Fibroblast of the aortic adventitia (primary cell): ENCODE results near the gene TMEM39A. TPM values are rescaled to one million over a fixed set of nuclear protein-coding genes. Genes with fewer than 3 reads are reported as not detected.

Experiments used
- DNase-seq: peaks from one replicate; pipeline ENCODE4 v3.0.0-alpha.2; 2010; ENCODE audit warnings: low read depth
- H3K4me3 ChIP-seq: 2 replicates; pipeline ENCODE4 v1.5.1; 2011; ENCODE audit warnings: low read depth, mild to moderate bottlenecking, control low read depth, low read length, moderate library complexity
- CTCF ChIP-seq: IDR thresholded peaks from 2 replicates; pipeline ENCODE4 v1.5.1; 2011; ENCODE audit warnings: mild to moderate bottlenecking, low read length, control low read depth, inconsistent platforms; ENCODE audit not compliant: insufficient read depth
- total RNA-seq: library from RNA; depleted of rRNA; stranded (reverse); fragments of >200 nt; gene quantifications from 2 replicates; pipeline ENCODE4 v1.2.3, GENCODE V29; 2012; ENCODE audit warnings: low replicate concordance

Gene TMEM39A
- total RNA-seq, 1 donor = 56.7 TPM

GRCh38 chr3:119434703-119435102 lies 28.7 kb downstream of the TMEM39A start:
- DNase-seq = no peak
- no peak for TF ChIP-seq CTCF
- no peak overlapping the region for H3K4me3 ChIP-seq

- no peak overlapping the region for H3K4me3 ChIP-seq
- no peak for TF ChIP-seq CTCF
- DNase-seq = no peak
These were observed 29.6 kb downstream of the TMEM39A start for GRCh38 chr3:119433613-119434325.

DNA sequence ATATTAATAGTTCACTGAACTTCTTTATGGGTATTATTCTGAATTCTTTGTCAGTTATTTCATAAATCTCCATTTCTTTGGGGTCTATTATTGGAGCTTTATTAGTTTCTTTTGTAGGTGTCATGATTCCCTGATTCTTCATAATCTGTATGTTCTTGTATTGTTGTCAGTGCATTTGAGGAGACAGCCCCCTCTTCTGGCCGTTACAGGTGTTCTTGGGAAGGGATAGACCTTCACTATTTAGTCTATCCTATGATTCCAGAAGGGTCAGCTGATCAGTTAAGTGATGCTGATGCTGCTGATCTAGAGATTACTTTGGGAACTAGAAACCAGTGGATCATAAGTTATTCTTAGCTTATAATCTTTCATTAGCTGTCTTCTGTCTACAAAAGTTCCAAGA lies 34.9 kb downstream of the TMEM39A start:
- no peak overlapping the region for H3K4me3 ChIP-seq
- no peak for TF ChIP-seq CTCF
- DNase-seq = no peak

DNA sequence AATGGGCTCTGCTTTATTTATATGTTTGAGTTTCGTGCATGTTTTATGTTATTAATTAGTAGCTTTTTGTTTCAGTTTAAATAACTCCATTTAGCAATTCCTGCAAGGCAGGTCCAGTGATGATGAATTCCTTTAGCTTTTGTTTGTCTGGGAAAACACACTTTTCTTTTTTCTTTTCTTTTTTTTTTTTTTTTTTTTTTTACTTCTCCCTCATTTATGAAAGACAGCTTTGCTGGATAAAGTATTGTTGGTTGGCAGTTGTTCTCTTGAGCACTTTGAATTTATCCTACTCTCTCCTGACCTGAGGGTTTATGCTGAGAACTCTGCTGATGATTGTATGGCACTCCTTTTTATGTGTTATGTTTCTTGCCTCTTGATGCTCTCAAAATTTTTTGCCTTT lies 35.7 kb downstream of the TMEM39A start:
- no peak for TF ChIP-seq CTCF
- no peak for DNase-seq
- H3K4me3 ChIP-seq = no peak overlapping the region

GRCh38 chr3:119420196-119420595 lies 43.2 kb downstream of the TMEM39A start:
- no peak overlapping the region for H3K4me3 ChIP-seq
- TF ChIP-seq CTCF = peak; percentile 12
- DNase-seq = no peak

DNA sequence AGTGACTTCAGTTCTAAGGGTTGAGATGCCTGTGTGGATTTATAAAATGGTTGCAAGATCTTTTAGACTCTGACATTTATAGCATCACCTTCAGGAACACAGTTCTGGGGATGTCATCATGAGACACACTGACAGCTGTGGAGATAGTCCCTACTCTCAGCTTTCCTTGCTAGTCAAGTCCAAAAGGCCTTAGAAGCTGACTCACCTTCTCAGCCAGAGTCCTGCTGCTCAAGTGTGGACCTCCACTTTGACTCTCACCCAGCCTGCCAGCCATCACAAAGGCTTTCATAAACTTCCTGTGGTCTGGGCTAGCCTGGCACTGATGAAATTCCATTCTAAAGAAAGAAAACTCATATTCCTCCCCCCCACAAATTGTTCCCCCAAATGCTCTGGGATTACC lies 44.8 kb downstream of the TMEM39A start:
- H3K4me3 ChIP-seq = no peak overlapping the region
- no peak for TF ChIP-seq CTCF
- no peak for DNase-seq
